ENCODE results near the gene LZTS3. TPM values are rescaled to one million over a fixed set of nuclear protein-coding genes. Genes with fewer than 3 reads are reported as not detected.
"Not testable (repeated sequence)": the region's sequence is repeated elsewhere in the genome, so short reads cannot be mapped to it uniquely, and the experiment has no call there.

Gene LZTS3
- 8.8 TPM for polyA plus RNA-seq (2013, experiment 1 of 2)
- 7.7 TPM for polyA plus RNA-seq (2013, experiment 2 of 2)

DNA sequence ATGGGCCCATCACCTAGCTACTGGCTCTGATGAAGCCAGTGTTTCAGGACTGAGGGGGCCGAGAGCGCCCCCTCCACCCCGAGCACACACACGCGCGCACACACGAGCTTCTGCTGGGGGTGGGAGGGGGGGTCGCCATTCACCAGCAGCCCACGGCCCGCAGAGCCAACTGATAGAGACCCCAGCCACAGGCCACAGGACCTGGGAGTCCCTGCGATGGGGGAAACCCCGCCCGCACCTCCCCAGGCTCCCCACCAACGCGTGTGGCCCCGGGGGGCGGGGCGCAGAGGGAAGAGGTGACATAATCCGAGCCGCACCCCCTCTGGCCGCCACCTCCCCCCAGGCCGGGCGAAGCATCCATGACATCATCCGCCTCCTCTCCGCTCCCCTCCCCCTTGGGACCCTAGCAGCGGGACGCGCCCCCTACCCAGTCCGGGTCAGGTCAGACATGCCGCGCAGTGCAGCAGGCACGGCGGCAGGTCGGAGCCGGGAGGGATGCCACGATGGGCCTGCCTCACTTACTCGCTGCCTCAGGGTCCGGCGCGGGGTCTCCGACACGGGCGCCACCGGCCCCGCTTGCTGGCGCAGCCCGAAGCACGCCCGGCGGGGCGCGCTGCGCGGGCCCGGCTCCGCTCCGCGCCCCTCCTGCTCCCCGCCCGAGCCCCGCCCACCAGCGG lies at the start of gene LZTS3:
TSS of gene LZTS3 (minus strand) at position 617 of the 677 bp plus-strand sequence. CDS start 6,386 bp downstream, outside the sequence.
- Histone ChIP-seq H3K4me3 (ENCODE audit: extremely low read depth, insufficient read depth, low read length, poor library complexity, severe bottlenecking) (peak within 1 kb of the TSS; percentile 67), H3K36me3 (ENCODE audit: control insufficient read depth, insufficient read depth, low read length) (no peaks in the 10 kb centered on the region), H3K4me1 (ENCODE audit: control insufficient read depth, insufficient read depth, low read length, poor library complexity, severe bottlenecking) (peaks cover 9% of the 10 kb centered on the region), H3K27ac (ENCODE audit: low read depth, low read length, severe bottlenecking) (peak within 1 kb of the TSS; percentile 92), H3K9me3 (ENCODE audit: control insufficient read depth, low read length) (no peaks in the 10 kb centered on the region)
- 0% methylated on average over 23 to 42 of the region's 62 CpGs for WGBS, 2 experiments (ENCODE audit: insufficient coverage in 2 of 2)

DNA sequence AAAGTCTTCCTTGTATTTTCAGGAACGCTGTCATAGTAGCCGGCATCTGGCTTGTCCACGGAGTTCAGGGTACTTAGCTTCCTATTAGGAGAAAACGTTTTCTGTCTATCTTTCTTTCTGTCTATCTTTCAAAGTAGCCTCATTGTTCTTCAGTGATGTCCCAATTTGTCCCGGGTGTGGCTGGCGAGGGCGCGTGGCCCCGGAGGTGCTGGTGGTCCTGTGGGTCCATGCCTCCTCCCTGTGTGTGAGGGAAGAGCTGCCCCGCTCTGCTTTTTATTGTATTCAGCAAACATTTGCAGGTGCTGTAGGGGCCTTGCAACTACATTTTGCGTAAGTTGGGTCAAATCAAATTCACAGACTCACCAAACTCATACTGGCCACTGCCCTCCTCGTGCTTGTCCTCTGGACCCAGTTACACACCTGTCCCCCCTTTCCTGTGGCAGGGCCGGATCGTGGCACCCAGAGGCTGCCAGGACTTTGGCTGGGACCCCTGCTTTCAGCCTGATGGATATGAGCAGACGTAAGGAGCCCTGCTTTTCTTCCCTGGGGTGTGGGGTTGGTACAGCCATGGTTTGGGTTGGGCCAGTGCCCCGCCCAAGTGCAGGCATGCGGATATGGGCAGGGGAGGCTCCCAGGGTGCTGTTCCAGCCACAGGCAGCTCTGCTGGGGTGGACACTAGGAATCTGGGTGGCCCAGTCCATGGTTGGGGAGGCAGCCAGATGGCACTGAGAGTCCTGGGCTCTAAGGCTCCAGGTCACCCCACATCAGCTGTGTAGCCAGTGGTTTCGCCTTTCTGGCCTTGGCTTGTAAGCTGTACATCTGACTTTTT lies 48.3 kb upstream of the LZTS3 start:
- H3K9me3 ChIP-seq (ENCODE audit: control insufficient read depth, low read length): no peaks in the 10 kb centered on the region
- H3K4me3 ChIP-seq (ENCODE audit: extremely low read depth, insufficient read depth, low read length, poor library complexity, severe bottlenecking): no peak overlapping the region
- H3K36me3 ChIP-seq (ENCODE audit: control insufficient read depth, insufficient read depth, low read length): peaks cover 67% of the 10 kb centered on the region
- 98% methylated on average over 11 to 15 of the region's 18 CpGs for WGBS, 2 experiments (ENCODE audit: insufficient coverage in 2 of 2)
- no peak overlapping the region for H3K27ac ChIP-seq (ENCODE audit: low read depth, low read length, severe bottlenecking)
- H3K4me1 ChIP-seq (ENCODE audit: control insufficient read depth, insufficient read depth, low read length, poor library complexity, severe bottlenecking): peaks cover 15% of the 10 kb centered on the region

DNA sequence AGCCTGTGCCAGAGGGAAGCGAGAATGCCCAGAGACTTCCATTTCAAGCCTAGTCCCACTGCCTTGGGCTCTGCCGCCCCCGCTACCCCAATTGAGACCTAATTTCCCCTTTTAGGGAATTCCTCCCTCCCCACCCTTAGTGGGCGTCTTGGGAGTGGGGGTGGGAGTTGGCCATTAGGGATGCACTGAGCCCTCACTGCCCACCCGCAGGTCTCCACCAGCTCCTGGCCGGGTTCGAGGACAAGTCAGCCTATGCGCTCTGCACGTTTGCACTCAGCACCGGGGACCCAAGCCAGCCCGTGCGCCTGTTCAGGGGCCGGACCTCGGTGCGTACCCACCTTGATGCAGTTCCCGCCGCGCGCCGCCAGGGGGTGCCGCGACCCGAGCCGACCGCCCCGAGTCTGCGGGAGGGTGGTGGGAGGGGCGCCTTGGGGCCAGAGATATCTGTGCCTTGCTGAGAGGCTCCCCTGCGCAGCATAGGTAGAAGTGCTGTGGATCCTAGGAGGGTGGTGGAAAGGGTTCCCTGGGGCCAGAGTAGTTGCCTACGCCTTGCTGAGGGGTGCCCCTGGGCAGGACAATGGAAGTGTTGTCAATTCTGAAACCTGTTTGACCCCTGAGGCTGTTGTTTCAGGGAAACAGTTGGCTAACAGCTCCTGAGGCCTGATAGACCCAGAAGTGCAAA lies 45.1 kb upstream of the LZTS3 start:
- no peaks in the 10 kb centered on the region for H3K9me3 ChIP-seq (ENCODE audit: control insufficient read depth, low read length)
- H3K4me1 ChIP-seq (ENCODE audit: control insufficient read depth, insufficient read depth, low read length, poor library complexity, severe bottlenecking): peaks cover 15% of the 10 kb centered on the region
- H3K36me3 ChIP-seq (ENCODE audit: control insufficient read depth, insufficient read depth, low read length): peaks cover 84% of the 10 kb centered on the region
- no peak overlapping the region for H3K27ac ChIP-seq (ENCODE audit: low read depth, low read length, severe bottlenecking)
- 24 to 26% methylated on average over 20 to 22 of the region's 30 CpGs for WGBS, 2 experiments (ENCODE audit: insufficient coverage in 2 of 2)
- no peak overlapping the region for H3K4me3 ChIP-seq (ENCODE audit: extremely low read depth, insufficient read depth, low read length, poor library complexity, severe bottlenecking)

DNA sequence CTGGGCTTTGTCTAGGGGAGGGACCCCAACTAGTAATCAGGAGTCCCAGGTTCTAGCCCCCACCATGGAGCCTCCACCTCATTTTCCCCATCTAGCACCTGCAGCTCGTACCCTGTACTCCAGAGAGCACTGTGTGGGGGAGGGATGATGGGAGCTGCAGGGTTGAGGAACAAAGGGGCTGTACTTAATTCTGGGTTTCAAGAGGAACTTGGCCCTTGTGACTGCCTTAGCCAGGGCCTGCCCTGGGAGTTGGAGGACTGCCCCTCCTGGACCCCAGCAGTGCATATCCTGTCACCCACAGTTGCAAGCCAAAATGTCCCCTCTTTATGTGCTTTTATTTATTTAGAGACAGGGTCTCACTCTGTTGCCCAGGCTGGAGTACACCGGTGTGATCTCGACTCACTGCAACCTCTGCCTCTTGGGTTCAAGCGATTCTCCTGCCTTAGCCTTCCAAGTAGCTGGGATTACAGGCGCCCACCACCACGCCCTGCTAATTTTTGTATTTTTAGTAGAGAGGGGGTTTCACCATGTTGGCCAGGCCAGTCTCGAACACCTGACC lies 42.1 kb upstream of the LZTS3 start:
- not testable (repeated sequence) for H3K4me1 ChIP-seq (ENCODE audit: control insufficient read depth, insufficient read depth, low read length, poor library complexity, severe bottlenecking); H3K9me3 ChIP-seq (ENCODE audit: control insufficient read depth, low read length); H3K4me3 ChIP-seq (ENCODE audit: extremely low read depth, insufficient read depth, low read length, poor library complexity, severe bottlenecking); H3K27ac ChIP-seq (ENCODE audit: low read depth, low read length, severe bottlenecking)
- peaks cover 68% of the 10 kb centered on the region for H3K36me3 ChIP-seq (ENCODE audit: control insufficient read depth, insufficient read depth, low read length)
- 85 to 90% methylated on average over 2 to 5 of the region's 7 CpGs for WGBS, 2 experiments (ENCODE audit: insufficient coverage in 2 of 2)

DNA sequence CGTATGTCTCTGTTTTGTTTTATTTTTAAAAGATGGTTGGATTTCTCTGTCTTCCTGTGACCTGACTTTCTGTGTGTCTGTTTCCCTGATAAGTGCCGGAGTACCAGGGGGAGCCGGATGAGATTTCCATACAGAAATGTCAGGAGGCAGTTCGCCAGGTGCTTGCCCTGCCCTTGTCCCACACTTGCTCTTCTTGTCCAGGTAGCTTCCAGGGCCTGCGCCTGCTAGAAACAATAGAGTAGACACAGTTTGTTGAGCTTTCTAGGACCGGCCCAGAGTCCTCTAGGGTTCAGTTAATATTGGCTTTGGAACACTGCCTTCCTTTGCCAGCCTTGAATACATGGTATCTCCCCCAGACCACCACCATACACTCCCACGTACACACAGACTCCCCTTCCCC lies 39.9 kb upstream of the LZTS3 start:
- Histone ChIP-seq H3K4me3 (ENCODE audit: extremely low read depth, insufficient read depth, low read length, poor library complexity, severe bottlenecking) (no peak overlapping the region), H3K9me3 (ENCODE audit: control insufficient read depth, low read length) (no peaks in the 10 kb centered on the region), H3K27ac (ENCODE audit: low read depth, low read length, severe bottlenecking) (no peak overlapping the region), H3K36me3 (ENCODE audit: control insufficient read depth, insufficient read depth, low read length) (peaks cover 52% of the 10 kb centered on the region), H3K4me1 (ENCODE audit: control insufficient read depth, insufficient read depth, low read length, poor library complexity, severe bottlenecking) (peaks cover 3% of the 10 kb centered on the region)
- WGBS, 2 experiments (ENCODE audit: insufficient coverage in 2 of 2): 95% methylated on average over 7 of the region's 7 CpGs

DNA sequence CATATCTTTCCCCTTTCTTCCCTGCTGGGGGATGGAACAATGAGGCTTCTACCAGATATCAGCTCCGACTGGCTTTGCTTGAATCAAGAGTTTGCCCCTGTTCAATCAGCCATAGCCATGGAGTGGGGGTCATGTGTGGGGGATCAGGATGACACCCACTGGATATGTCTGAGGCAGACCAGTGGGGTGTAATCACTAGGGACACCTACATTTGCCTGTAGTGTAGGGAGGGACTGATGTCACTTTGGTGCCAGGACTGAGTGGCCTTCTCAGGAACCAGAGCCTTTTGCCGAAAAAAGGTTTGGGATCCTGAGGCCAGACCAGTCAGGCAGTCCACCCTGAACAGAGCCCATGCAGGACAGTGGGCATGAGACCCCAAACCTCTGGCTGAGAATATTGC lies 37.0 kb upstream of the LZTS3 start:
- 75% methylated on average over 2 of the region's 2 CpGs; no CpG with 5 or more reads in 1 of the 2 experiments for WGBS, 2 experiments (ENCODE audit: insufficient coverage in 2 of 2)
- H3K36me3 ChIP-seq (ENCODE audit: control insufficient read depth, insufficient read depth, low read length): peaks cover 34% of the 10 kb centered on the region
- H3K4me1 ChIP-seq (ENCODE audit: control insufficient read depth, insufficient read depth, low read length, poor library complexity, severe bottlenecking): peaks cover 3% of the 10 kb centered on the region
- no peaks in the 10 kb centered on the region for H3K9me3 ChIP-seq (ENCODE audit: control insufficient read depth, low read length)
- peak overlapping the region; percentile 90 for H3K4me3 ChIP-seq (ENCODE audit: extremely low read depth, insufficient read depth, low read length, poor library complexity, severe bottlenecking)
- no peak overlapping the region for H3K27ac ChIP-seq (ENCODE audit: low read depth, low read length, severe bottlenecking)

DNA sequence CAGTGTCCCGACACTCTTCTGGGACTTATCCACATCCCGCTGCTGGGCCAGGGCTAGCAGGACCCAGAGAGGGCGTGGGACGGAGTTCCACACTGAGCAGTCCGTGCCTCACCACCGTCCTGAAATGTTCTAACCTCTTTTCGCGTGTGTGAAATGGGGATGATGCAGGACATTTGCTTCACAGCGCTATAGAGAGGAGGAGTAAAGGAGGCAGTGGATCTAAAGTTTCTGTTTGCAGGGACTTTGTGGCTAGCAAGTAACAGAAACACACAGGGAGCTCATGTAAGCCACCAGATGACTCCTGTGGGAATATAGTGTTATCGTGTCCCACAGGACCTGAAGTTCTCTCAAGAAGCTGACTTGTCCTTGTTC lies 36.6 kb upstream of the LZTS3 start:
- Histone ChIP-seq H3K4me3 (ENCODE audit: extremely low read depth, insufficient read depth, low read length, poor library complexity, severe bottlenecking) (peak overlapping the region; percentile 90), H3K27ac (ENCODE audit: low read depth, low read length, severe bottlenecking) (no peak overlapping the region), H3K9me3 (ENCODE audit: control insufficient read depth, low read length) (no peaks in the 10 kb centered on the region), H3K36me3 (ENCODE audit: control insufficient read depth, insufficient read depth, low read length) (peaks cover 30% of the 10 kb centered on the region), H3K4me1 (ENCODE audit: control insufficient read depth, insufficient read depth, low read length, poor library complexity, severe bottlenecking) (peaks cover 3% of the 10 kb centered on the region)
- 4 to 7% methylated on average over 3 to 9 of the region's 10 CpGs for WGBS, 2 experiments (ENCODE audit: insufficient coverage in 2 of 2)

DNA sequence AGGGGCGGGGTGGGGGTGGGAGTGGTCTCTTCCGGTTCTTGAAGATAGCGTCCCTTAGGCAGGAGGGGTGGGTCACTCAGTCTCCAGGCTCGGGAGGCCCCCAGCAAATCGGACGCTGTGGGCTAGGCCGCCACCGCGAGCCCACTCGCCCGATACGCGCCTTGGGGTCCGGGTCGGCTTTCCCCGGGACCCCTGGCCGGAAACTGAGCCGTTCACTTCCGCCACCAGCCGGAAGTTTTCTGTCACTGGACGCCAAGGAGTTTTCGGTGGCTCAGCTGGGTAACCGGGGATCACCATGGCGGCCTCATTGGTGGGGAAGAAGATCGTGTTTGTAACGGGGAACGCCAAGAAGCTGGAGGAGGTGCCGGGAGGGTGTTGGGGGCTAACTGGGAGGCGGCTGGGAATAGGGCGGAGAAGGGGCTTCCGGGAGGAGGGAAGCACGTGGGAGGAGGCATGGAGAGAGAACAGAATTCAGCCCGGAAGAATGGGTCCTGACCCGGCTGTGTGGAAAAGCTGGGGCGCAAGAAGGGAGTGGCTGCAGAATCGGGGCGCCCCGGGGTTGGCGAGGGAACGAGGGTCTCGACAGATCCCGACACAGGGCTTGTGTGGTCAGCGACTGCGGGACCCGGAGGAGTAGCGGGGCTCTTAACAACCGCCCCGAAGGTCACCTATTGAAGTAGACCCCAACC lies 36.1 kb upstream of the LZTS3 start, which contains the start of gene ITPA:
TSS of gene ITPA (plus strand) at position 242 of the 689 bp plus-strand sequence. CDS start at position 296, 54 bp downstream.
- H3K4me3 ChIP-seq (ENCODE audit: extremely low read depth, insufficient read depth, low read length, poor library complexity, severe bottlenecking): peak within 1 kb of the TSS; percentile 90
- peaks cover 3% of the 10 kb centered on the region for H3K4me1 ChIP-seq (ENCODE audit: control insufficient read depth, insufficient read depth, low read length, poor library complexity, severe bottlenecking)
- WGBS, 2 experiments (ENCODE audit: insufficient coverage in 2 of 2): 0 to 1% methylated on average over 40 to 43 of the region's 48 CpGs
- peak within 1 kb of the TSS; percentile 64 for H3K27ac ChIP-seq (ENCODE audit: low read depth, low read length, severe bottlenecking)
- H3K9me3 ChIP-seq (ENCODE audit: control insufficient read depth, low read length): no peaks in the 10 kb centered on the region
- peaks cover 25% of the 10 kb centered on the region for H3K36me3 ChIP-seq (ENCODE audit: control insufficient read depth, insufficient read depth, low read length)

DNA sequence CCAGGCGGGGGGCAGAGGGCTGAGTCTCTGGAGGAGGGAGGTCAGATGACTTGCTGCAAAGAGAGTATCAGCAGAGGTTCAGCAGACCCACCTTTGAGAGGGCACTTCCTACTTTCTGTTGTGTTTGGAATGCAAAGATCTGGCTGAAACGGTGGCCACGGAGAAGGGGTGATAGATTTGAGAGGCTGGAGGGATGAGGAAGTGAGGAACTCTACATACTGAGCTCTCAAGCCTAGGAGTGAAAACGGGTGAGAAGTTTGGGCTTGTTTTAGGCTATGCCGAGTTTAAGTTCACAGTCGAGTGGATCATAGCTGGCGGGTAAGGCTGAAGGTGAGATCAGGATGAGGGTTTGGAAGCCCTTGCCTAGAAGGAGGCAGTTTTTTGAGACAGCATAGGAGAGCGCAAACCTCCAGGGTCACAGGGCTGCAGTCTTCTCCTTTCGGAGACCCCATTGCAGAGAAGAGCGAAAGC lies 35.5 kb upstream of the LZTS3 start:
- peaks cover 3% of the 10 kb centered on the region for H3K4me1 ChIP-seq (ENCODE audit: control insufficient read depth, insufficient read depth, low read length, poor library complexity, severe bottlenecking)
- no peaks in the 10 kb centered on the region for H3K9me3 ChIP-seq (ENCODE audit: control insufficient read depth, low read length)
- H3K4me3 ChIP-seq (ENCODE audit: extremely low read depth, insufficient read depth, low read length, poor library complexity, severe bottlenecking): peak overlapping the region; percentile 90
- H3K27ac ChIP-seq (ENCODE audit: low read depth, low read length, severe bottlenecking): peak overlapping the region; percentile 64
- H3K36me3 ChIP-seq (ENCODE audit: control insufficient read depth, insufficient read depth, low read length): peaks cover 21% of the 10 kb centered on the region
- WGBS, 2 experiments (ENCODE audit: insufficient coverage in 2 of 2): 6 to 10% methylated on average over 7 to 8 of the region's 10 CpGs

Measured in mesodermal cell (in vitro differentiated cells).